ENCODE data around the gene CMKLR1.

Gene CMKLR1

DNA sequence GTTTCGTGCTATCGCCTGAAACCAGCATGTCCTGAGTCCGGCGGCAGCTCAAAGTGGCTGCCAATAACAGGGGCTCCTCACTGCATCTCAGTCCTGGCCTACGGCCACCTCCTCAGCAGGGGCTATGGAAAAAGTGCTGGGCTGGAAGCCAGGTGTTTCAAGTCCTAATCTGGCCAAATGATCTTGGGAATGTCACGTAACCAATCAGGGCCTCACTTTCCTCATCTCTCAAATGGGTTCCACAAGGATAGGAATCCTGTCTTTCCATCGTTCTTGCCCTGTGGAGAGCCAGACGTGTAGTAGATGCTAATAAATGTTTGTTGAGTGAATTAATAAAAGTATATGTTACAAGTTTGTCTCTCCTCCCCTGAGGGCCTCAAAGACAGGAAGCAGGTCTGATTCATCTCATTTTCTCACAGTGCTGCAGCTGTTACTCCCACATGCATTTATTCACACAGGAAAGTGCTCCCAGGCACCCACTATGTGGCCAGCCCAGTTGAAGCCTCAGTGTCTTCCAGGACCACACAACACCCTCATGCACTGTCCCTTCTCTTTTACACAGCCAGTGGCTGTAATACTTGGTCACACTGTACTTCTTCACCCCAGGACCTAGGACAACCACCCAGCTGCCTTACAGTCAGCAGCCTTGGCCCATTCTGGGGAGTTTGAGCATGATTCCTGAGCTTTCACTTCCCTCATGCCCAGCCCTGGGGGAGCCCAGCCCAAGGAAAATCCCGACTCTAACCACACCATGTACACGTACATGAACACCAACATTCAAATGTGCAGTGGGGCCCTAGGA lies 5.0 kb downstream of the CMKLR1 start:
- no peak for DNase-seq

DNA sequence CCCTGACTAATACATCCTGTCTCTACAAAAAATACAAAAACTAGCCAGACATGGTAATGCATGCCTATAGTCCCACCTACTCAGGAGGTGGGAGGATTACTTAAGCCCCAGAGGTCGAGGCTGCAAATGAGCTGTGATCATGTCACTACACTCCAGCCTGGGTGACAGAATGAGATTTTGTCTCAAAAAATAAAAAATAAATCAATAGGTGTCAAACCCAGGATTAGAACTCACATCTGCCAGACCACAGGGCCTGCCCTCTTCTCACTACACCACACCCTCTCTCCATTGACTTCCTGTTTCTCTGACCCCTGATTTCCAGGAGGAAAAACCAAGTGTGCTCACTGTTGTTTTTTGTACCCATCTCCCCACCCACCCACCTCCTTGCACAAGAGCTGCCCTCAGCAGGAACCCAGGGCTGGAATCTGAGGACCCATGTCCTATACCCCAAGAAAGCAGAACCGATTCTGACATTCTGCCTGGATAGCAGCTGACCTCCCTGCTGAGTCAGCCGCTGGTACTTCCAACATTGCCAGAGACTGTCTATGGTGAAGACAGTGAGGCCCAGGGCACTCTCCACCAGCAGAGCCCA lies 6.2 kb downstream of the CMKLR1 start:
- no peak for DNase-seq

DNA sequence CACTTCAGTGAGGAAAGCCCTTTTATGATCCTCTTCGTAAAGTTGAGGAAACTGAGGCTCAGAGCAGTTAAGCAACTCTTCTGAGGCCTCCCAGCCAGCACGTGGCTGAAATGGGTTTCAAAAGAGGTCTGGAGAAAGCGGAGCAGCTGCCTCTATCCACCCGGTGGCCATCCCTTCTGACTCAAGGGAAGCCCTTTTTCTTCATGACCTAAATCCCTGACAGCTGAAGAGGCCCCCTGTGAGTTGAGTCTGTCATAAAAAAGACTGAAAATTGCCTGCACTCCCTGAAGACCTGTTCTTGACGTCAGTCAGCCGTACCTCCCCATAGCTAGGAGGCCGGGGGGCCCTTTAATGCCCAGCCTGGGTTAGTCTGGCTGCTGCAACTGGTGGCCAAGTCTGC lies 10.7 kb downstream of the CMKLR1 start:
- DNase-seq: no peak

DNA sequence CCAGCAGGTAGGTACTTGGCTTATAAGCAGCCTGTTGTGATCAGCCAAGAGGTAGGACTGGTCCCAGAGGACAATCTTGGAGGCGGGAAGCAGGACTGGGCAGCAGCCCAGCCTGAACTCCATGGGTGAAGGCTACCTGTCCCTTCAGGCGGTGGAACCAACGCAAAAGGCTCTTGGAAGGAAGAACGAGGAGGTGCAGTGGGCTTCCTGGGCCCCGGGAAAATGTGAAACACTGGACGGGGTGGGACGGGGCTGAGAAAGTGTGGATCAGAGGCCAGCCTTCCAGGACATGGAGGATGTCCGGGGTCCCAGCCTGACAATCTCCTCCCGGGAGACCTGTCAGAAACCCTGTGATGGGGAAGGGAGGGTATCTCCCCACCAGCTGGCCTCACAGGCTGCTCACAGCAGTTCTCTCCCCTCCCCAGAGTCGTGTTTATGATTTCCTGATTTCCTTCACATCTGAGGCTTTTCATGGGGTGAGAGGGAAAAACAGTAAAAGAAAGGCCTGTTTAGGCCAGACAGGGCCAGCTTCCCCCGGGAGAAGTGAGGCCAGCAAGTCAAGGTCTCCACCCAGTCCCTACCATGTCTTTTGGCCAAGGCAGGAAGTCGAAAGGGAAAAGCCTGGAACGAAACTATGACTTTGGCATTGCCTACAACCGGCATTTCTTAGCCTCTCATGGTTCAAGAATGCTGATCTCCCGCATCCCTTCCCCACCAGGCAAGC lies 11.3 kb downstream of the CMKLR1 start:
- no peak for DNase-seq

DNA sequence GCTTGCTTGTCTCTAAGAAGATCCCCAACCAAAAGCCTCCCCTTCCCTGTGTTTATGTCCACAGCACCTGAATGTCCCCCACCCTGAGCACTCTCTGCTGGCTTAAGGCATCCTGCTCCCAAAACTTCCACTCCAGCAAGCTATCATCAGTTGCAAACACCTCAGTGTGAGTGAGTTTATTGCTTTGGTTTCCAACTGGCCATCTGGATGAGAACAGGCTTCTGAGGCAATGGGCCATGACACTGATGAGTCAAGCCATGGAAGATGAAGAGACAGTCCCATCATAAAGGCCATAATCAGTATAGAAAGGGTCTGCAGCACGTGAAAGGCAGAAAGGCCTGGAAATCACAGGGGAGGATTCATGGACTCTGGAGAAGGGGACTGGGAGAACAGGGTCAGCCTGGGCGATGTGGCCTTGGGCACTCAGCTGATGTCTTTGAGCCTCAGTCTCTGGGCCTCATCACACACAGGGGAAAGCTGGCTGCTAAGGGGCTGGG lies 12.8 kb downstream of the CMKLR1 start:
- no peak for DNase-seq

DNA sequence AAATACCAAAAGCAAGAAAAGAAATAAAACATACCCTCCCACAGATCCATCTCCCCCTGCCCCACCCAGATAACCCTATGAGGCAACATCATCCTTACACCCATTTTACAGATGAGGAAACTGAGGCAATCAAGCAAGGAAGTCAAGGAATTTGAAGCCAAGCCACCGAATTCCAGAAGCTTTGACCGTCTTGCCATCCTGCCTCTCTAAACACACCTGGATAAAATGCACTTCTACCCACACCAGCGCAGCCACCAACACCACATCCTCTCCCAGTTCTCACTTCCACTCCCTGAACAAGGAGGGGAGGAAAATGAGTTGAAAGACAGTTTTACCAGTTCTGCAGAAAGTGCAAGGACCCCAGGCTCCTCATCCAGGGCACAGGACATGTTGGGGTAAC lies 13.6 kb downstream of the CMKLR1 start:
- no peak for DNase-seq

DNA sequence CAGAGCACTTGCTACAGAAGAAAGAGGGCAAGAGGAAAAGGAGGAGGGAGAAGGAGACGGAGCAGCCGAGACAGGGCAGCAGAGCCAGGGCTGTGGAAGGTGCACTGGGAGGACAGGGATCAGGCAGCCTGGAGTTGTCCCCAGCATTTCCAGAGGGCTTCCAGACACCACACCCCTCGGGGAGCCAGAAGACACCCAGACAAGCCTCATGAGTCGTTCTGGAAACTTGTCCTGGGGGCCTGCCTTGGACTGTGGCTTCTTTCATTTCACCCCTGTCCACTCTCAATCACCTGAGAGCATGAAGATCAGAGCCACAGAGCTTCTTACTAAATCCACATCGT lies 14.1 kb downstream of the CMKLR1 start:
- DNase-seq: no peak

DNA sequence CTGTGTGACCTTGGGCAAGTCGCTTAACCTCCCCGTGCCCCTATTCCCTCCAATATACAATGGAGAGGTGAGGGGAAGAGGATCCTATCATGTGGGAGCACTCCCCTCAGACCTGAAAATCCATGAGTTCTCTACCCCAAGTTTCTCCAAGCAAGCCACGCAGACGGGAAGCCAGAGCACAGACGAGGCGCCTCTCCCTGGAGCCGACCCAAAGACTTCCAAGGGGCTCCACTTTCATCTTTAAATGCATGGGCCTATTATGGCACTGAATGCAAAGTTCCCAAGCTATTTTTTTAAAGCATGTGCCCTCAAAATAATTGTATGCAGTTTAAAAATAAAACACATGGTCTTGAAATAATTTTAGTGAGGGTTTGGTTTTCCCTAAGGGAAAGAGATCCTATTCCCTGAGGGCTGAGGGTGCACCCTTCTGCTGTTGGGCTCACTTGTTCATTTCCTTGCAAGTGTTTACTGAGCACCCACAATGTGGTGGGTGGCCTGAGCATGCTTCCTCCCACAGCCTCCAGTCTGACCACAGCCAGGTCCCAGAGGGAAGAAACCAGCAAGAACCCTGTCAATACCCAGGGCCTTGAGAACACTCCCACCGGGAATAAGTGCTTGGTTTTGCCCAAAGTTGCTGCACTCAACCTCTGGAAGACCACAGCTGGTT lies 14.6 kb downstream of the CMKLR1 start:
- no peak for DNase-seq

DNA sequence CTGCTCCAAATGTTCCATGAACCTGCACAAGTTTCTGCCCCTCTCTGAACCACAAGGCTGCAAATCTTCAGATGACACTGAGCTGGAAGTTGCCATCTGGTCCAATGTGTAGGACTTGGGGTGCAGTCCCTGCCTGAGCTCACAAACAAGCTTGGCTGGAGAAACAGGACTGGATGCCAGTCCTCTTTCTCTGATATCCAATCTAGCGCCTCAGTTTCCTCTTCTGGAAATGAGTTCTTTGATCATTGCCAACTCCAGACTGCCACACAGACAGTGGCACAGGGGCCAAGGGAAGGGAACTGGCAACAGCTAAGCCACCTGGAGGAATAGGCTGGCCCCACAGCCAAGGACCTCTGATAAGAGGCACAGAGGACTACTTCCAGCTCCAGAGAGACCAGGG lies 15.5 kb downstream of the CMKLR1 start:
- no peak for DNase-seq

DNA sequence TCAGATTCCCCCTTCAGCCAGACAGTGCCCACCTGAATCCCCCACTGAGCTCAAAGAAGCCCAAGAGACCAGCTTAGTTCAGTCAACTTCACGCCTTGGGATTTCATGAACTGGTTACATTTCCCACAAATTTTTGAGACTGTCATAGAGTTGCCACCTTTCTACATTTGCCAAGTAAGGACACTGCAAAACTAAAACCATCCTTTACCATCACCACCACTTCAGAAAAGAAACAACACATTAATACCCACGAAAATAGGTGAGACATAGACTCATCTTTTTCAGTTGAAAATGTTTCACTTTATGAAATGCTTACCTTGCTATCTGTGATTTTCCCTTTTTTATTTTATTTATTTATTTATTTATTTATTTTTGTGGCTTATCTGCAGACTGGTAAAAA lies 16.1 kb downstream of the CMKLR1 start:
- DNase-seq: no peak

DNA sequence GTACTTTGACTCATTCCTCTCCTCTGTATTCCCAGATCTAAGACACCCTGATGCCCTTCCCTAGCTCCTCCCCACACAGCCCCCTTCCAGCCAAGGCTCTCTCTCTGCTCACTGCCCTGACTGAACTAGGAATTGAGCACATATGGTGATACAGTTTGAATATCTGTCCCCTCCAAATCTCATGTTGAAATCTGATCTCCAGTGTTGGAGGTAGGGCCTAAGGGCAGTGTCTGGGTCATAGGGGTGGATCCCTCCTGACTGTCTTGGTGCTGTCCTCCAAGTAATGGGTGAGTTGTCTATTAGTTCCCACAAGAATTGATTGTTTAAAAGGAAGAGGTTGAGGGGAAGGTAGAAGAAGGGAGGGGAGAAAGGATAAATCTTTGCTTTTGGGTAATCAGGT lies 17.4 kb downstream of the CMKLR1 start:
- no peak for DNase-seq

DNA sequence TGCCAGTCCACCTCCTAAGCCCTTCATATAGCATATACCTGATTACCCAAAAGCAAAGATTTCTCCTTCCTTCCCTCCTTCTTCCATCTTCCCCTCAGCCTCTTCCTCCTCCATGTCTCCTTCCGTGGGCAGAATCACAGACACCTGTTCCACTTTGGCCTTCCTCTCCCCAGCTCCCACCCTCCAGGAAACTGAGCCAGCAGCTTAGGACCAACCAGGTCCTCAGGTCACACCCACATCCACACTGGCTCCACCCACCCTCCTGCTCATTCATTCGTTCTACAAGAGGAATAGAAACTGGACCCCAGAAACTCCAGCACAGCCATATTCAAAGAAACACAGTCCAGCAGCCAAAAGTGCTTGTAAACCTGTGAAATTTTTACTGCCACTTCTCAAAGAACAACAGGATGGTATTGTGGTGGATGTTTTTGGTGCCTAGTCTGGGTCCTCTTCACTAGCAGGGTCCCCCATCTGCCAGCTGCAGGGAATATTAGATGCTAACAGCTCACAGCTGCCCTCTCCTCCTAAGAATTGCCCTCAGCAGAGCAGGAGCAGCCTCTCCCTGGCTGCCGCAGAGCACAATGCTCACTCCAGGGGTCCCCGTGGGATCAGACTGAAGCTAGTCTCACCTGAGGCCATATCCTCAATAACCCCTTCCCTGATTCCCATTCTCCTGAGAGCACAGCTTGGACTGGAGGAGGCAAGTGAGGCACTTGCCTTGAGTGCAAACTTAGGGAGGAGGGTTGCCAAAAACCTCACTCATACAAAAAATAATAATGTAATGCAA lies 18.4 kb downstream of the CMKLR1 start:
- DNase-seq: no peak

DNA sequence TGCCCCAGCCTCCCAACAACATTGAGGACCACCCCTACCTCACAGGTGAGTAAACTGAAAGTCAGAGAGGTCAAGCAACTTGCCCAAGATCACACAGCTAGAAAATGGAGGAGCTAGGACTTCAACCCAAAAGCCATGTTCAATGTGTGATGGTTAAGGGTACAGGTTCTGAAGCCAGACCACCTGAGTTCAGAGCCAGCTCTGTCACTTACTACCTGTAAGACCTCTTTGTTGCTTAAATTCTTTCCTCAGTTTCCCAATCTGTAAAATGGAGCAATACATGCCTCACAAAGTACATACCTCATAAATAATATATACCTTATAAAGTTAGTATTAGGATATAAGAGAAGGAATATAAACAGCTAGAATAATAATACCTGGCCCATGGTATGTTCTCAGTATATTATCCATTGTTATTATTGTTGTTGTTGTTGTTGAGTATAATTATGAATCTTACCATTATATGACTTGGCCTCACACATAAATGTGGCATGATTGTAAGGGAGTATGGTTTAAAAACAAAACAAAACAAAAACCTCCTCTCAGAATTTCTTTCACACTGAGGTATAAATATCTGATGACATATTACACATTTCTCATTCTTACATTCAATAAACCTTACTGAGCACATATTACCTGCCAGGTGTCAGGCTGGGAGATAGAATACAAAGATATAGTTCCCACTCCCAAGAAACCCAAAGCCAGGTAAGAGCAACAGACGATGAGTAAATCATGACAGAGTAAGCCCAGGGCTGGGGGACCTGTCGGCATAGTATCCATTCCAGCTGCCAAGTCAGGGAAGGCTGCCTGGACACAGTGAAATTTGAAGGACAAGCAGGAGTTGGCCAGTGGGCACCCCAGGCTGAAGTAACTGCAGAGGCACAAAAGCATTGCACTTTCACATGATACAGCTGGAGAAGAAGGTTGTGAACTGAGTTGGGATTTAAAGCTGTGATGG lies 19.6 kb downstream of the CMKLR1 start:
- no peak for DNase-seq

DNA sequence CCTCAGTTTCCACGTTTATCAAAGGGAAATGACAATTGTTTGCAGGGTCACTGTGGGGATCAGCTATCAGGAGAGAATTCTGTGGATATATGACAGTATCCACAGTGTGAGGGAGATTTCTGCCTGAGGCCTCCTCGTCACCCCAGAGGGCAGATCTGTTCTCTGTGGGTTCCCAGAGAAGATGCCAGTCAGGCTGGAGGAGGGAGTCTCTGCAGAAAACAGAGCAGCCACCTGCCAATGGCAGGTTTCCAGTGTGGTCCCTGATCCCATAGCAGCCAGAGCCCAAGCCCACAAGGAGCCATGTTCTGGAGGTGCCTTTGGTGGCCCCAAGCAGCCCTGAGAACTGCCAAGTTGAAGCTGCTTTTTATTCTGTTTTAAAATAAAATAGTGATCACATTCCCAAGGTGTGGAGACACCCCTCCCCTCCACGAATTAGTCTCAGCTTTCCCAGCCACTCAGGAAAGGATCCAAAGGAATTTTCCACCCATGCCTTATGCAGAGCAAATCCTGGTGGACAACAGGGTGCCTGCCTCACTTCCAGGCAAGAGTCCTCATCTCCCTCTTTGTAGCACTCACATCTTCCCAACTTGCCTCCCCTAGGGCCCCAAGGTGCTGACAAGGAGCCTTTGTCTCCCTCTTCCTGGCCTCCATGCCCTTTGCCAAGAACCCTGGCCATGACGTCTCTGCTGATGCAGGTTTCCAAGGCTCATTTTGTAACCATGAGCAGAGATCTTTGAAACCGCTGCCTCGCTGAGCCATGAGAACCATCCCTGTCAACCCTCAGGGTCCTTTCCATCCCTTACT lies 20.4 kb downstream of the CMKLR1 start:
- DNase-seq: no peak

DNA sequence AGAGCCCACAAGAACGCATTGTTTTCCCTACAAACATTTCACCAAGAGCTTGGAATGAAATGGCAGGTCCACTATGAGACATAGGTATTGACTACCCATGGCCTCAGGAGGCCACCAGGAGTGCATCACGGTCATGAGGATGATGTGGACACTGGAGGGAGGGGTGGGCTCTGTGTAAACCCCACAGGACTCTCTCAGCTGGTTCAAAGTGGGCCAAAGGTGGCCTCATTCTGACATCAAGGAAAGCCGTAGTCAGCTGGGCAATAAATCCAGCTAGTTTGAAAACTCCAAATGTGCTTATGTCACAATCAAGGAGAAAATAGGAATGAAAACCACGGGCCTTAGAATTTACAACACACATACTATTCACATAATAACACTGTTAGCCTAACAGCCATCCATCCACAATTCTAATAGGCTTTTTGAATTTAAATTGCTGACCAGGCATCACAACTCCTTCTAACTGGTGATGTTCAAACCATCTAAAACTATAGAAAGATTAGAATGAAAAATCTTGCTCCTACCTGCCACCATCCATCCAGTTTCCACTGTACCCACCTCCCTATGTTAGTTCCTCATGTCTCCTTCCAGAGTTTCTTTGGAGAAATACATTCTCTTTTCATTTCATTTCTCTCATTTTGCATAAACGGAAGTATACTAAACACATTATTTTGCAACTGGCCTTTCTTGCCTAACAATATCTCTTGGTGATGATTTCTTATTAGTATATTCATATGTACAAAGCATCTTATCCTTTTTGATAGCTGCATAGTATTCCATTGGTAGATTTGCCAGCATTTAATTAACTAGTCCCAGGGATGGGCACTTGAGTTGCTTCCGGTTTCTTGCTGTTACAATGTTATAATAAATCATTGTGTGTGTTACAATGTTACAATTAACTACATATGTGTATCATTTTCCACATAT lies 21.5 kb downstream of the CMKLR1 start:
- DNase-seq: no peak

DNA sequence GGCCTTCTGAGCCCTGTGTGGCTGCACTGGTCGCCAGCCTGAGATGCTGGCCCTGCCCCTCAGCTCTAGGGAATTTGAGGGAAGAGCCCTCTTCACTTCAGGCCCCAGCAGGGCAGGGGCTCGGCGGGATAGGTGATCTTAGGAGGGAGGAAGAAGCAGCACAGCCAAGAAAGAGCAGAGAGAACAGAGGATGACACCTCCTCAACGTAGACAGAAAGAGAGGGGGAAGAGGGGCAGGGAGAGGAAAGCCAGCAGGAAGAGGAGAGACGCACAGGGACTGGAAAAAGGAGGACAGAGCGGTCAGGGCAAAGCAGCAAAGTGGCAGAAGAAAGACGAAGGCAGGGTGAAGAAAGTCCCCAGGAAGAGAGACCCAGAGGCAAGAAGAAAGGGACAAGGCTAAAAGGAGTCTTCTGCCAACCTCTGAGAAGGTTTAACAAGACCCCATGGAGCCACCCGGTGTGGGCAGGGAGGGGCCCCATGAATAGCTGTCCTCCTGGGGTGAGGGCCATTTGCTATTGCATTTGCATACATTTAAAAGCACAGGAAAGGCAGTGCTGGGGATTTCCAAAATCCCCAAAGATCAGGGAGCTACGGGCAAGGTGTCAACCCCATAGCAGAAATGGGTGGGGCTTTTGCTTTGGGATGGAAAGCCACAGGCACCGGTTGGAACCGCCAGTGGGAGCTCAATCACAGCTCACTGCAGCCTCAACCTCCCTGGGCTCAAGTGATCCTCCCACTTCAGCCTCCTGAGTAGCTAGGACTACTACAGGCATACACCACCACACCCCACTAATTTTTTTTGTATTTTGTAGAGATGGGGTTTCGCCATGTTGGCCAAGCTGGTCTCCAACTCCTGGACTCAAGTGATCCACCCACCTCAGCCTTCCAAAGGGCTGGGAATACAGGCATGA lies 22.7 kb downstream of the CMKLR1 start:
- DNase-seq: no peak

DNA sequence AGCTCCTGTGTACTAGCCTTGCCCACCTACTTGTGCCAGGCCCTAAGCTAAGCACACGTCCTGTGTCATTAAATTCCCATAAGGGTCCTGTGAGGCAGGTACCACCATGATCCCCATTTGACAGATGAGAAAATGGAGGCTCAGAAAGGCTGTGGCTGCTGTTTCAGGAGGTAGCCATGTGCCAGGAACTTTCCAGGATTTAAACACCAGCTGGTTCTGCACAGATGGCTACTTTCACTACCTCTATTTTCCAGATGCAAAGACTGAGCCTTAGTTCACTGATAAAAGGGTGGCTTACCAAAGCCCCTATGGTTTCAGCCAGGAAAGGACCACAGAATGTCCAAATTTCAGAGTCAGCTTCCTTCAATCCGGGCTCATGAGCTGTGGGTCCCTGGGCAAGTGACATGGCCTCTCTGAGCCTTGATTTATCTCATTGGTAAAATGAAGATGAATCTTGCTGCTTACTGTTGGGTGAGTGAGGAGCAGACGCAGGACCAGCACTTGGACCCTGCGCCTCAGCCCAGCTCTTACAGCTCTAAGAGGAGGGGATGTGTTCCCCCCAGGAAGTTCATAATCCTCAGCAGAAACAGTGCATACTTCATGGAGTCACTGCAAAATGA lies 23.5 kb downstream of the CMKLR1 start:
- DNase-seq: no peak

Data from activated CD4-positive, CD25-positive, alpha-beta regulatory T cell treated with anti-CD3 and anti-CD28 coated beads, Interleukin-2, amount 50 U/mL, for 72 hours (primary cell).